WTC11 (cell line): ENCODE data around the gene FITM1. TPM values are rescaled to one million over a fixed set of nuclear protein-coding genes. Genes with fewer than 3 reads are reported as not detected.

Source experiments
- ATAC-seq: fragments of 200-7000 bp; cut with Tn5 transposase; 2 replicates; pipeline ENCODE4 v1.10.0; 2021; ENCODE audit warnings: mild to moderate bottlenecking, moderate library complexity
- CTCF ChIA-PET: fragments of 300-600 bp; sonication (Branson Sonifier 250); formaldehyde crosslinking; loops from one replicate; lab custom pipeline; 2021; ENCODE audit warnings: antibody characterized with exemption; lab: Charles Lee
- POLR2A ChIA-PET: fragments of 350-600 bp; sonication (Branson Sonifier 250); formaldehyde crosslinking; loops from one replicate; lab custom pipeline; 2021; ENCODE audit warnings: antibody characterized with exemption; lab: Charles Lee
- DNase-seq: peaks from one replicate; pipeline ENCODE4 v3.0.0; 2021; ENCODE audit warnings: low spot score
- H3K27ac Mint-ChIP-seq: 2 replicates; pipeline ENCODE4 v1.8.0; 2021; ENCODE audit warnings: mixed read lengths
- H3K27me3 Mint-ChIP-seq: 2 replicates; pipeline ENCODE4 v1.8.0; 2021; ENCODE audit warnings: low read depth, mild to moderate bottlenecking, moderate library complexity, mixed read lengths
- H3K36me3 Mint-ChIP-seq: 2 replicates; pipeline ENCODE4 v1.8.0; 2021; ENCODE audit warnings: mixed read lengths
- H3K4me1 Mint-ChIP-seq: 2 replicates; pipeline ENCODE4 v1.8.0; 2022; ENCODE audit warnings: mixed read lengths
- H3K4me3 Mint-ChIP-seq: 2 replicates; pipeline ENCODE4 v1.8.0; 2021; ENCODE audit warnings: mild to moderate bottlenecking, moderate library complexity, mixed read lengths
- H3K9me3 Mint-ChIP-seq: 2 replicates; pipeline ENCODE4 v1.8.0; 2021; ENCODE audit warnings: mixed read lengths
- ATF6 ChIP-seq: sonication (generic); formaldehyde crosslinking; IDR thresholded peaks from 2 replicates; pipeline ENCODE4 v1.8.1; 2023; ENCODE audit warnings: mild to moderate bottlenecking, missing genetic modification reagents
- CBFB ChIP-seq: sonication (generic); formaldehyde crosslinking; IDR thresholded peaks from 2 replicates; pipeline ENCODE4 v1.8.1; 2022; ENCODE audit warnings: mild to moderate bottlenecking, low read depth, missing genetic modification reagents
- CTCF ChIP-seq: fragments of 200-600 bp; IDR thresholded peaks from 2 replicates; pipeline ENCODE4 v1.8.0; 2022; ENCODE audit warnings: antibody characterized with exemption
- E2F4 ChIP-seq: sonication (generic); formaldehyde crosslinking; IDR thresholded peaks from 2 replicates; pipeline ENCODE4 v1.8.1; 2022; ENCODE audit warnings: low read depth, mild to moderate bottlenecking, moderate library complexity, missing genetic modification reagents, borderline replicate concordance
- ELF4 ChIP-seq: sonication (generic); formaldehyde crosslinking; IDR thresholded peaks from 2 replicates; pipeline ENCODE4 v1.8.1; 2022; ENCODE audit warnings: low read depth, mild to moderate bottlenecking, moderate library complexity, missing genetic modification reagents
- EMX1 ChIP-seq: fragments of 250-450 bp; sonication (Bioruptor Pico); IDR thresholded peaks from 2 replicates; pipeline ENCODE4 v1.8.0; 2021; ENCODE audit warnings: mild to moderate bottlenecking
- GRHL2 ChIP-seq: fragments of 250-450 bp; sonication (Bioruptor Pico); IDR thresholded peaks from 2 replicates; pipeline ENCODE4 v1.8.0; 2022; ENCODE audit warnings: mild to moderate bottlenecking, moderate library complexity; ENCODE audit not compliant: insufficient replicate concordance, severe bottlenecking
- HMGXB4 ChIP-seq: sonication (generic); formaldehyde crosslinking; IDR thresholded peaks from 2 replicates; pipeline ENCODE4 v1.8.1; 2023; ENCODE audit warnings: mild to moderate bottlenecking, moderate library complexity, missing genetic modification reagents
- IRF1 ChIP-seq: sonication (generic); formaldehyde crosslinking; IDR thresholded peaks from 2 replicates; pipeline ENCODE4 v1.8.0; 2023; ENCODE audit warnings: missing genetic modification reagents
- RELA ChIP-seq: sonication (generic); formaldehyde crosslinking; IDR thresholded peaks from 2 replicates; pipeline ENCODE4 v1.8.1; 2022; ENCODE audit warnings: missing genetic modification reagents, mild to moderate bottlenecking, borderline replicate concordance
- SP1 ChIP-seq: sonication (generic); formaldehyde crosslinking; conservative IDR thresholded peaks from 2 replicates; pipeline ENCODE4 v1.8.1; 2022; ENCODE audit warnings: missing genetic modification reagents
- TP53 ChIP-seq: sonication (generic); formaldehyde crosslinking; IDR thresholded peaks from 2 replicates; pipeline ENCODE4 v1.8.1; 2023; ENCODE audit warnings: mild to moderate bottlenecking, missing genetic modification reagents
- ZSCAN18 ChIP-seq: fragments of 250-450 bp; sonication (Bioruptor Pico); IDR thresholded peaks from 2 replicates; pipeline ENCODE4 v2.1.2; 2022; ENCODE audit warnings: mild to moderate bottlenecking, moderate library complexity
- total RNA-seq: library from RNA; stranded (reverse); gene quantifications from 3 replicates; pipeline ENCODE4 v1.2.3, GENCODE V29; 2021

FITM1 gene
- total RNA-seq, 1 experiment from 2014 or later = not detected

- TF ChIP-seq IRF1 (CRISPR knock-in tag) (no peak), CBFB (CRISPR knock-in tag) (no peak), SP1 (no peak), E2F4 (CRISPR knock-in tag) (no peak), TP53 (no peak), GRHL2 (CRISPR knock-in tag) (no peak), ELF4 (CRISPR knock-in tag) (no peak), ATF6 (CRISPR knock-in tag) (no peak), HMGXB4 (CRISPR knock-in tag) (no peak), RELA (CRISPR knock-in tag) (no peak), EMX1 (CRISPR knock-in tag) (no peak)
- TF ChIP-seq, all 79 proteins: peak for 0
These were observed 20.1 kb downstream of the FITM1 start (continued) for GRCh38 chr14:24150567-24150966.

- DNase-seq (no peak), ATAC-seq (no peak)
- no peak overlapping the region for H3K27ac Mint-ChIP-seq
- no peaks in the 10 kb centered on the region for H3K9me3 Mint-ChIP-seq
- TF ChIP-seq CTCF = no peak
- TF ChIP-seq ZSCAN18 (CRISPR knock-in tag) = no peak
- POLR2A ChIA-PET = interaction anchor here (0.7 to 1.7 kb wide), 4 partner anchors 10 to 41 kb away, joined by 3 to 4 read pairs (median 3); partner anchors contain the start of genes DCAF11, EMC9, IRF9 and NRL
- CTCF ChIA-PET = interaction anchor here (0.7 to 4.1 kb wide), 5 partner anchors 10 to 157 kb away, joined by 3 to 19 read pairs (median 4); partner anchors contain the start of genes CIDEB, IPO4 and IRF9
- H3K27me3 Mint-ChIP-seq = no peaks in the 10 kb centered on the region
- no peak overlapping the region for H3K4me3 Mint-ChIP-seq
- peaks cover 51% of the 10 kb centered on the region for H3K36me3 Mint-ChIP-seq
- peaks cover 13% of the 10 kb centered on the region for H3K4me1 Mint-ChIP-seq
These were observed 20.5 kb downstream of the FITM1 start for GRCh38 chr14:24150993-24151392.
